Measurements from ENCODE around the gene FREM1.

- TF ChIP-seq CTCF (IDR thresholded peaks at IDR 0.05) = no peak
- TF ChIP-seq POLR2AphosphoS5 (IDR thresholded peaks at IDR 0.05) = no peak
- TF ChIP-seq POLR2A (IDR thresholded peaks at IDR 0.05) = no peak
Observed at GRCh38 chr9:14692470-14693250, 217.6 kb downstream of the FREM1 start.
